DND-41 (cell line): ENCODE data around the gene PPP1R3D.

Experiments used
- ATAC-seq: fragments of 200-7000 bp; cut with Tn5 transposase; 3 replicates; pipeline ENCODE4 v1.9.1; 2021; ENCODE audit warnings: low read depth; ENCODE audit not compliant: insufficient read depth
- DNase-seq: peaks from one replicate; pipeline ENCODE4 v3.0.0-alpha.2; 2020
- H2AFZ ChIP-seq: 2 replicates; pipeline ENCODE4 v1.6.0; 2012; ENCODE audit warnings: low read depth, low read length
- H3K27ac ChIP-seq: 2 replicates; pipeline ENCODE4 v1.5.1; 2012; ENCODE audit warnings: low read length, inconsistent platforms
- H3K27me3 ChIP-seq: fragments of 200-600 bp; sonication (generic); 2 replicates; pipeline ENCODE4 v1.6.0; 2012; ENCODE audit warnings: low read length, mild to moderate bottlenecking, inconsistent platforms; ENCODE audit not compliant: insufficient read depth, poor library complexity
- H3K36me3 ChIP-seq: 2 replicates; pipeline ENCODE4 v1.5.1; 2012; ENCODE audit warnings: low read length, inconsistent platforms; ENCODE audit not compliant: insufficient read depth
- H3K4me1 ChIP-seq: 2 replicates; pipeline ENCODE4 v1.5.1; 2012; ENCODE audit warnings: mild to moderate bottlenecking, low read length; ENCODE audit not compliant: insufficient read depth
- H3K4me2 ChIP-seq: 2 replicates; pipeline ENCODE4 v1.6.0; 2012; ENCODE audit warnings: mild to moderate bottlenecking, moderate library complexity, low read length, inconsistent platforms; ENCODE audit not compliant: insufficient read depth
- H3K4me3 ChIP-seq, 2 experiments: fragments of 200-600 bp in 1 of 2; shearing (Covaris generic) in 1 of 2; 2 replicates each; pipeline ENCODE4 v1.5.1; 2012 to 2016; ENCODE audit warnings: inconsistent platforms in 2 of 2, low read length in 2 of 2, mild to moderate bottlenecking in 2 of 2, low read depth in 1 of 2, moderate library complexity in 1 of 2
- H3K79me2 ChIP-seq: 2 replicates; pipeline ENCODE4 v1.6.0; 2012; ENCODE audit warnings: low read length, inconsistent platforms; ENCODE audit not compliant: insufficient read depth
- H3K9ac ChIP-seq: 2 replicates; pipeline ENCODE4 v1.6.0; 2012; ENCODE audit warnings: low read depth, mild to moderate bottlenecking, inconsistent platforms, low read length, moderate library complexity
- H3K9me3 ChIP-seq: 2 replicates; pipeline ENCODE4 v1.5.1; 2012; ENCODE audit warnings: low read length, moderate library complexity, mild to moderate bottlenecking, inconsistent platforms; ENCODE audit not compliant: insufficient read depth, severe bottlenecking
- H4K20me1 ChIP-seq: 2 replicates; pipeline ENCODE4 v1.6.0; 2012; ENCODE audit warnings: low read length; ENCODE audit not compliant: insufficient read depth
- CTCF ChIP-seq: IDR thresholded peaks from 2 replicates; pipeline ENCODE4 v1.5.1; 2012; ENCODE audit warnings: borderline replicate concordance, low read length, moderate library complexity, mild to moderate bottlenecking; ENCODE audit not compliant: poor library complexity, severe bottlenecking; ENCODE audit errors: extremely low read depth
- EZH2 ChIP-seq: IDR thresholded peaks from 3 replicates; pipeline ENCODE4 v1.6.1; 2012; ENCODE audit warnings: borderline replicate concordance, low read depth, mild to moderate bottlenecking, moderate library complexity, low read length, inconsistent platforms; ENCODE audit not compliant: severe bottlenecking

Gene PPP1R3D

DNA sequence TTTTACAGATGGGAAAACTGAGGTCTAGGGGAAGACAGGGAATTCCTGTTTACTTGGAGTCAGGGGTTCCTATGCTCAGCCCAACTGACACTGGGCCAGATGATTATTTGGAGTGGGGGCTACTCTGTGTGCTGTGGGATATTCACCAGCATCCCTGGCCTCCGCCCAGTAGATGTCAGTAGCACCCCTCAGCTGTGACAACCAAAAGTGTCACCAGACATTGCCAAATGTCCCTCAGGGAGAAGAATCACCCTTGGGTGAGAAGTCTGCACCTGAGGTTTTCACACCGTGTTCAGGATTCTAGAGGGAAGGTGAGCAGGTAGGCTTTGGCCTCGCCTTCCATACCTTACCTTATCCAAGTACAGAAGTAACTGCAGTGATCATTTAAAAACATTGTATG, 45.8 kb upstream of the PPP1R3D start:
- Histone ChIP-seq H3K27ac (no peak overlapping the region), H3K36me3 (no peaks in the 10 kb centered on the region), H4K20me1 (no peaks in the 10 kb centered on the region), H3K4me1 (0 out of 2 replicates have a peak, but pooled peaks cover 6% of the 10 kb centered on the region), H3K27me3 (no peaks in the 10 kb centered on the region), H3K4me2 (no peak overlapping the region), H3K79me2 (no peaks in the 10 kb centered on the region), H3K9me3 (no peaks in the 10 kb centered on the region), H2AFZ (no peak overlapping the region), H3K4me3 (no peak overlapping the region), H3K9ac (no peak overlapping the region)
- peak; percentile 80 for ATAC-seq
- no peak for TF ChIP-seq EZH2
- peak; percentile 74 for TF ChIP-seq CTCF
- DNase-seq, result peak; percentile 44

DNA sequence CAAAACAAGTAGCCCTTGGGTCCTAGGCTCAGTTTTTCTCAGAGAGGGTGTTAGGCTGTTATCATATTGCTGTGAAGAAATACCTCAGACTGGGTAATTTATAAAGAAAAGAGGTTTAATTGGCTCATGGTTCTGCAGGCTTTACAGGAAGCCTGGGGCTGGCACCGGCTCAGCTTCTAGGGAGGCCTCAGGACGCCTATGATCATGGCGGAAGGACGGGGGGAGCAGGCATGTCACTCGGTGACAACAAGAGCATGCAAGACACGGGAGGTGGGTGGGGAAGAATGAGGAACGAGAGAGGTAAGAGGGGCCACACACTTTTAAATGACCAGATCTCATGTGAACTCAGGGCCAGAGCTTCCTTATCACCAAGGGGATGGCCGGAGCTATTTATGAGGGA, 45.1 kb upstream of the PPP1R3D start:
- H3K79me2 ChIP-seq, result no peaks in the 10 kb centered on the region
- TF ChIP-seq EZH2, result no peak
- no peak for TF ChIP-seq CTCF
- no peak overlapping the region for H3K4me2 ChIP-seq
- no peak overlapping the region for H3K27ac ChIP-seq
- H3K36me3 ChIP-seq, result no peaks in the 10 kb centered on the region
- H3K27me3 ChIP-seq, result no peaks in the 10 kb centered on the region
- H2AFZ ChIP-seq, result no peak overlapping the region
- H4K20me1 ChIP-seq, result no peaks in the 10 kb centered on the region
- 0 out of 2 replicates have a peak, but pooled peaks cover 6% of the 10 kb centered on the region for H3K4me1 ChIP-seq
- H3K4me3 ChIP-seq, result no peak overlapping the region
- ATAC-seq (no peak), DNase-seq (no peak)
- no peak overlapping the region for H3K9ac ChIP-seq
- H3K9me3 ChIP-seq, result no peaks in the 10 kb centered on the region

DNA sequence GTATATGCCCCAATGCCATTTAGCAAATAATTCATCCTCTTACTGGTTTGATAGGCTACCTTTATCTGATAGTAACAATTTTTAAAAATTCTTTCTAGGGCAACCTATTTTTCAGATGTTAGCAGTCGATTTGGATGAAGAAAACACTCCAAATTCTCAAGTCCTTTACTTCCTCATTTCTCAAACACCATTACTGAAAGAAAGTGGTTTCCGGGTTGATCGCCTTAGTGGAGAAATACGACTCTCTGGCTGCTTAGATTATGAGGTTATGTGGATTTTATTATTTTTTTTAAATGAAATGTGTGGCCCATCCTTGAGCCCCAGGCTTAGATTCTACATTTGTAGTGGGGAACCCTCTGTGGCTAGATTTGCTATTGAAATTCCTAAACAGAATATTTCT, 44.4 kb upstream of the PPP1R3D start:
- no peak for TF ChIP-seq EZH2
- no peak for TF ChIP-seq CTCF
- H3K4me1 ChIP-seq, result 0 out of 2 replicates have a peak, but pooled peaks cover 6% of the 10 kb centered on the region
- H3K27me3 ChIP-seq, result no peaks in the 10 kb centered on the region
- H3K4me3 ChIP-seq, result no peak overlapping the region
- H3K9ac ChIP-seq, result no peak overlapping the region
- no peaks in the 10 kb centered on the region for H3K79me2 ChIP-seq
- no peak overlapping the region for H3K4me2 ChIP-seq
- no peak for DNase-seq
- H3K36me3 ChIP-seq, result no peaks in the 10 kb centered on the region
- no peak overlapping the region for H3K27ac ChIP-seq
- H2AFZ ChIP-seq, result no peak overlapping the region
- H4K20me1 ChIP-seq, result no peaks in the 10 kb centered on the region
- no peak for ATAC-seq
- H3K9me3 ChIP-seq, result no peaks in the 10 kb centered on the region

DNA sequence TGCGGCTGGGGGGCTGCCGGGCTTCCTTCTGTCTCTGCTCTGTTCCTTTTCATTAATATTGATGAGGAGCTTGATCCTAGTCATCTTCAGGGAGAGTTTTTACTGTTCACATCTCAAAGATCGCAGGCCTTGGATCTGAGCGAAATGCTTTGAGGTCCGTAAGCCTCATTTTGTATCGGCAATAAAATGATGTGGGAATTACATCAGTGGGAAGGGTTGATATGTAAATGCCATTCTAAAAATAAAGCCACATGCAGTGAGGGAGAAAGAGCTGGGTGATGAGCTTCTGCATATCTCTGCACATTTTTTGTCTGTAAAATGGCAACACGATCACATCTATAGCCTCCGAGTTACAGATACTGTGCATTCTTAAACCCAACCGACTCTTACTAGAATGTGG, 43.0 kb upstream of the PPP1R3D start:
- Histone ChIP-seq H3K79me2 (no peaks in the 10 kb centered on the region), H4K20me1 (no peaks in the 10 kb centered on the region), H3K4me2 (no peak overlapping the region), H3K36me3 (no peaks in the 10 kb centered on the region), H2AFZ (no peak overlapping the region), H3K27ac (no peak overlapping the region), H3K9me3 (no peaks in the 10 kb centered on the region), H3K9ac (no peak overlapping the region), H3K27me3 (no peaks in the 10 kb centered on the region), H3K4me1 (no peaks in the 10 kb centered on the region), H3K4me3 (no peak overlapping the region)
- ATAC-seq (no peak), DNase-seq (no peak)
- no peak for TF ChIP-seq CTCF
- no peak for TF ChIP-seq EZH2
